ENCODE data around the gene ZNF653. TPM values are rescaled to one million over a fixed set of nuclear protein-coding genes. Genes with fewer than 3 reads are reported as not detected.

ZNF653 gene
- polyA plus RNA-seq, 1 of the 3 experiments (the other 2 are of a cell fraction) = 14.7 TPM

DNA sequence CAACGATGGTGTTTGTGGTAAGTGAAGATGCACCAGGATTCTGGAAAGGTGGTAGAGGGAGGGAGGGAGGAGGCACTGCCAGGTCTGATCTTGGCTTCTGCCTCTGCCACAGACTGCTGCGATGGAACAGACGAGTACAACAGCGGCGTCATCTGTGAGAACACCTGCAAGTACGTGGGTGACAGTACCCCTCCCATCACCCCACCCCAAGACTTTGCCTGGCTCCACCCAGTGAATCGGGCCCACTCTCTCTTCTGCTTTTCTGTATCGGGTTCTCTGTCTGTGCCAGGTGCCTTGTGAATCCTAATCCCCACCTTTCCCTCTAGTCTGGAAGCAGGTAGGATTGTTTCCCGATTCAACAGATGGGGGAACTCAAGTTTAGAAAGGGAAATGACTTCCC is 67.7 kb downstream of the ZNF653 start:
- Histone ChIP-seq H3K9me2 (no peaks in the 10 kb centered on the region), H3K4me1 (ENCODE audit: control insufficient read depth in 1 of 2, insufficient read depth in 2 of 2, low read depth in 1 of 2, low read length in 1 of 2) (peaks cover 5 to 12% of the 10 kb centered on the region in 2 experiments; a peak in 1 of 4 replicates), H2AFZ (ENCODE audit: low read depth) (no peak overlapping the region), H3F3A (replicated peaks; ENCODE audit: insufficient read depth) (peaks cover 5% of the 10 kb centered on the region), H3K27ac (ENCODE audit: low read depth in 2 of 2, low read length in 1 of 2) (no peak overlapping the region), H3K9ac (no peak overlapping the region), H3K9me3 (no peaks in the 10 kb centered on the region), H4K20me1 (ENCODE audit: insufficient read depth) (no peaks in the 10 kb centered on the region), H3K4me3 (ENCODE audit: low read depth in 2 of 2, low read length in 1 of 2) (no peak overlapping the region), H3K79me2 (ENCODE audit: insufficient read depth) (peaks cover 53% of the 10 kb centered on the region), H3K27me3 (ENCODE audit: insufficient read depth) (no peaks in the 10 kb centered on the region), H3K4me2 (no peak overlapping the region), H3K36me3 (replicated peaks in 1 of 2; ENCODE audit: control insufficient read depth in 1 of 2, insufficient read depth in 2 of 2, low read length in 1 of 2) (peaks cover 32 to 45% of the 10 kb centered on the region in 2 experiments)
- DNase-seq = no peak
- WGBS (ENCODE audit: low lambda C conversion rate) = 93% methylated on average over 4 of the region's 9 CpGs
- ChIA-PET POLR2A (no interaction called here), CTCF (interaction anchor here (3.5 kb wide), 1 partner anchor 56 kb away, joined by 54 read pairs; the partner anchor contains the start of gene EPOR)
- no peak for TF ChIP-seq TAF1 (IDR thresholded peaks at IDR 0.05; ENCODE audit: borderline replicate concordance, low read depth, low read length)

DNA sequence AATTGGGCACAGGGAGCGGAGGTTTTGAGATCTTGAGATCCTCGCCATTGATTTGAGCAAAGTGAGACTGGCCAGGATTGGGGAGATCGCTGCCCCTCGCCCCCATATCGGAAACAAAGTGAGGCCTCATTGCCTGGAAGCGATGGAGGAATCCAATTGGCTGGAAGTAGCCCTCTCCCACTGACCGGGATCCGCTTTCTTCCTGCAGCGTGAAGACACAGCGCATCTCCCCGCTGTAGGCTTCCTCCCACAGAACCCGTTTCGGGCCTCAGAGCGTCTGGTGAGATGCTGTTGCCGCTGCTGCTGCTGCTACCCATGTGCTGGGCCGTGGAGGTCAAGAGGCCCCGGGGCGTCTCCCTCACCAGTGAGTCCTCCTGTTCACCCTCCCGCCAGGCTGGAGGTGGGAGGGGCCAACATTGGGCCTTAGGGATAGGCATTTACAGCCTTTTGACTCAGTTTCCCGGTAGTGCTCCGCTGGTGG is 69.8 kb downstream of the ZNF653 start:
- Histone ChIP-seq H3K9me3 (no peaks in the 10 kb centered on the region), H3K79me2 (ENCODE audit: insufficient read depth) (peaks cover 44% of the 10 kb centered on the region), H3K27ac (ENCODE audit: low read depth in 2 of 2, low read length in 1 of 2) (peak overlapping the region; percentile 57 to 73), H3K4me3 (ENCODE audit: low read depth in 2 of 2, low read length in 1 of 2) (peak overlapping the region; percentile 69 to 83), H3K4me2 (peak overlapping the region; percentile 99), H3F3A (replicated peaks; ENCODE audit: insufficient read depth) (peaks cover 5% of the 10 kb centered on the region), H2AFZ (ENCODE audit: low read depth) (peak overlapping the region; percentile 80; the same call in 1 of the 2 replicates), H4K20me1 (ENCODE audit: insufficient read depth) (no peaks in the 10 kb centered on the region), H3K9ac (peak overlapping the region; percentile 76), H3K27me3 (ENCODE audit: insufficient read depth) (no peaks in the 10 kb centered on the region), H3K36me3 (replicated peaks in 1 of 2; ENCODE audit: control insufficient read depth in 1 of 2, insufficient read depth in 2 of 2, low read length in 1 of 2) (peaks cover 18 to 34% of the 10 kb centered on the region in 2 experiments), H3K4me1 (ENCODE audit: control insufficient read depth in 1 of 2, insufficient read depth in 2 of 2, low read depth in 1 of 2, low read length in 1 of 2) (peaks cover 5 to 12% of the 10 kb centered on the region in 2 experiments; a peak in 1 of 4 replicates), H3K9me2 (no peaks in the 10 kb centered on the region)
- 0% methylated on average over 3 of the region's 21 CpGs for WGBS (ENCODE audit: low lambda C conversion rate)
- POLR2A ChIA-PET = interaction anchor here (1.3 to 1.8 kb wide), 5 partner anchors 8 to 142 kb away, joined by 3 to 14 read pairs (median 7); partner anchors contain the start of genes EPOR, RGL3 and SWSAP1
- CTCF ChIA-PET = interaction anchor here (0.6 to 3.5 kb wide), 22 partner anchors 8 to 169 kb away, joined by 3 to 54 read pairs (median 5); partner anchors contain the start of genes EPOR, RGL3 and SWSAP1
- TF ChIP-seq EZH2phosphoT487 (IDR thresholded peaks at IDR 0.05; ENCODE audit: borderline replicate concordance, low read depth) = no peak
- TF ChIP-seq MAX (IDR thresholded peaks at IDR 0.05; ENCODE audit: low read depth) = no peak
- TF ChIP-seq MEF2A (IDR thresholded peaks at IDR 0.05; ENCODE audit: borderline replicate concordance, low read depth) = no peak
- TF ChIP-seq, protein P1, sequence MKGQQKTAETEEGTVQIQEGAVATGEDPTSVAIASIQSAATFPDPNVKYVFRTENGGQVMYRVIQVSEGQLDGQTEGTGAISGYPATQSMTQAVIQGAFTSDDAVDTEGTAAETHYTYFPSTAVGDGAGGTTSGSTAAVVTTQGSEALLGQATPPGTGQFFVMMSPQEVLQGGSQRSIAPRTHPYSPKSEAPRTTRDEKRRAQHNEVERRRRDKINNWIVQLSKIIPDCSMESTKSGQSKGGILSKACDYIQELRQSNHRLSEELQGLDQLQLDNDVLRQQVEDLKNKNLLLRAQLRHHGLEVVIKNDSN (IDR thresholded peaks at IDR 0.05; ENCODE audit: borderline replicate concordance, low read depth) = no peak
- TF ChIP-seq MXI1 (IDR thresholded peaks at IDR 0.05; ENCODE audit: low read depth, low read length) = no peak
- TF ChIP-seq RCOR1 (IDR thresholded peaks at IDR 0.05; ENCODE audit: low read length) = no peak
- no peak for TF ChIP-seq FOSL2 (IDR thresholded peaks at IDR 0.05; ENCODE audit: borderline replicate concordance, low read depth)
- DNase-seq = peak; percentile 53
